Stimulated activated naive B cell treated with anti-CD40 and anti-IgM and Interleukin-4, amounts not matched to agents 10 μg/mL and 1 μg/mL and 100 μg/mL, for 72 hours (primary cell): ENCODE measurements around the gene RALGPS1.

ENCODE experiments used
- ATAC-seq, 2 donors: fragments of 150-1000 bp; cut with Tn5 transposase; replicated peaks; 2 replicates each; pipeline ENCODE4 v1.10.0; 2021; ENCODE audit warnings: moderate library complexity in 1 of 2
- DNase-seq: peaks from one replicate; pipeline ENCODE4 v3.0.0; 2021
- H3K27ac Mint-ChIP-seq: one replicate; pipeline ENCODE4 v1.8.0; 2022; ENCODE audit warnings: mild to moderate bottlenecking, mixed read lengths
- H3K27me3 Mint-ChIP-seq, 2 donors: one replicate each; pipeline ENCODE4 v1.8.0; 2022; ENCODE audit warnings: mixed read lengths in 2 of 2
- H3K36me3 Mint-ChIP-seq, 2 donors: one replicate each; pipeline ENCODE4 v1.8.0; 2022; ENCODE audit warnings: mixed read lengths in 2 of 2, mild to moderate bottlenecking in 1 of 2
- H3K4me1 Mint-ChIP-seq, 2 donors: one replicate each; pipeline ENCODE4 v1.8.0; 2022; ENCODE audit warnings: mixed read lengths in 2 of 2, mild to moderate bottlenecking in 1 of 2
- H3K4me3 Mint-ChIP-seq, 2 donors: one replicate each; pipeline ENCODE4 v1.8.0; 2022; ENCODE audit warnings: mild to moderate bottlenecking in 2 of 2, mixed read lengths in 2 of 2, moderate library complexity in 1 of 2
- H3K9me3 Mint-ChIP-seq, 2 donors: one replicate each; pipeline ENCODE4 v1.8.0; 2022; ENCODE audit warnings: mixed read lengths in 2 of 2, mild to moderate bottlenecking in 1 of 2

Gene RALGPS1

DNA sequence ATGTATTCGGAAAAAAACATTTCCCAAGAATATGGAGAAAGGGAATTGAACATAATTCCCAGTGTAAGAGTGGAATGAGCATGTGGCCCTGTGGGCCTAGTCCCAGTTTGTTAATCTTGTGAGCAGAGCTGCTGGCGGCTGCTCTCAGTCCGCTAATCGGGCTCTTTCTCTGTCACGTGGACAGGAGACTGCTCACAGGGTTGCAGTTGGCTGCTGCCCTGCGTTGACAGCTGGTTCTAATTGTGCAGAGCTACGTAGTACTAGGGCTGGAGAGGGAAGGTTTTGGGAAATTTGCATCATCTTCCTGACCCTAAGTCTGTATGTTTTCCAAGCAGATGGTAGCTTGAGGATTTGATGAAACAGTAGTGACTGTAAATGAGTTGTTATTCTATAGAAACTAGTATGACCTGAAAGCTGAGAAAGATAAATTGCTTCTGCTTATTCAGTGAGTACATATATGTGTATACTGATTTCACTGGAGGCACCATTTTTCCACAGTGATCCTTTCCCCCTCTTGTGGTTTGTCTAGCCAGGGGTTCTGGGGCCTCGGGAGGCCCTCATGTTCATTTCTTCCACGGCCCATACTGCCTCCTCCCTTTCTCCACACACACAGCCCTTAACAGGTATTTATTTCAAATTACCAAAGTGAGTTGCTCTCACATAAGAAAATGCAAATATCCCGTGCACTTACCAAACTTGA is 107.2 kb downstream of the RALGPS1 start:
- Mint-ChIP-seq H3K4me3 (no peak overlapping the region), H3K27me3 (no peaks in the 10 kb centered on the region), H3K4me1 (peaks cover 8 to 12% of the 10 kb centered on the region in 2 donors), H3K9me3 (peaks cover 0 to 2% of the 10 kb centered on the region in 2 donors), H3K36me3 (peaks cover 6 to 15% of the 10 kb centered on the region in 2 donors), H3K27ac (no peak overlapping the region)
- DNase-seq (no peak), ATAC-seq (no peak)

DNA sequence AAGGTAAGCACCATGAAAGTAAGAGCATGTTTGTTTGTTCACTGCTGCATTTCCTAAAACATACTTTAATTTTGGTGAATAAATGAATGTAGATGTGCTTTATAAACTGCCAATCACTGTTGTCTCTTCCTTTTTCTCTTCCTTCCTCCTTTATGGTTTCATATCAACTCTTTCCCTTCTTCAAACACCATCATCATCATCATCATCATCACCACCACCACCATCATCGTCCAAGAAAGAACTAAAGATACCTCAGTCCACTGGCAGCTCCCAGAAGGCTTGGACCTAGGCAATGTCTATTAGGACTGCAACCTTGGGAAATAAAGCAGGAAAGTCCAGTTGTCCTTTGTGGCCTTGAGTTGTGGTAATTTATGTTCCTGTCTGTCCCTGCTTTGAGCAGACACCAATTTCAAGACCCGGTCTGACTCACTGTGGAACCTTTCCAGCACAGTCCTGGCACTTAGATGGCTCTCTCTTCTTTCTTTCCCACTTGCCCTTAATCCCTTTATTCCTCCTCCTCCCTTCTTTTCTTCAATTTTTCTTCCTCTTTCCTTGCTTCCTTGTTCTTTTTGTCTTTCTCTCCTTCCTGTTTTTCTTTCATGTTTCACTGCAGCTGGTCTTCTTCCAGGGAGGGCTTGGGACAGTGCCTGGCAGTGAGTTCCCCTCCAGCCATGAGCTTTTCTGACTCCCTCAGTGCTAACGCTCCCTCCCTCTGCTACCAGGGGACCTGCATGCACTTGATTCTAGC is 108.5 kb downstream of the RALGPS1 start:
- no peaks in the 10 kb centered on the region for H3K27me3 Mint-ChIP-seq
- ATAC-seq: no peak
- no peak overlapping the region for H3K27ac Mint-ChIP-seq

GRCh38 chr9:127025042-127025441 is 110.5 kb downstream of the RALGPS1 start:
- Mint-ChIP-seq H3K4me3 (no peak overlapping the region), H3K36me3 (peaks cover 6 to 15% of the 10 kb centered on the region in 2 donors), H3K9me3 (peaks cover 0 to 2% of the 10 kb centered on the region in 2 donors), H3K4me1 (peaks cover 8 to 12% of the 10 kb centered on the region in 2 donors), H3K27me3 (no peaks in the 10 kb centered on the region), H3K27ac (no peak overlapping the region)
- ATAC-seq (no peak), DNase-seq (no peak)

More for the DNA sequence above, 108.5 kb downstream of the RALGPS1 start:
- H3K4me1 Mint-ChIP-seq: peaks cover 8 to 12% of the 10 kb centered on the region in 2 donors
- H3K36me3 Mint-ChIP-seq: peaks cover 6 to 15% of the 10 kb centered on the region in 2 donors
- peaks cover 0 to 2% of the 10 kb centered on the region in 2 donors for H3K9me3 Mint-ChIP-seq
- H3K4me3 Mint-ChIP-seq: no peak overlapping the region
- no peak for DNase-seq

DNA sequence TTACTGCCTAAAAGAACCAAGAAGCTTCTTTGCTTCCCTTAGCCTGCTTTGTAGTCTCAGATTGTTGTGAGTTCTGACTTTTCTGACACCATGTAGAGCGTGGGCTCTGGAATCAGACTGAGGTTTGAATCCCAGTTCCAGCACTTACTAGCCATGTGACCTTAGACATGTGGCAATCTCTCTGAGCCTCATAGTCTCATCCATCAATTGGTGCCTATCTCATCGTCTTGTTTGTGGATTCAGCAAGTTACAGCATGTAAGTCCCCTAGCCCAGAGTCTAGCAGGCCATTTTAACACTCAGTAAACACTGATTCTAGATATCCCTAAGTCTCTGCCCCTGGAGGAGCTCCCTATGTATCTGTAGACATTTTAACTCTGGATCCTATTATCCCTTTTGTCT is 113.1 kb downstream of the RALGPS1 start:
- no peak overlapping the region for H3K4me3 Mint-ChIP-seq
- H3K4me1 Mint-ChIP-seq: peaks cover 4 to 5% of the 10 kb centered on the region in 2 donors
- DNase-seq: no peak
- ATAC-seq: no peak
- no peak overlapping the region for H3K27ac Mint-ChIP-seq
- no peaks in the 10 kb centered on the region for H3K27me3 Mint-ChIP-seq
- H3K9me3 Mint-ChIP-seq: peaks cover 0 to 2% of the 10 kb centered on the region in 2 donors
- peaks cover 6 to 15% of the 10 kb centered on the region in 2 donors for H3K36me3 Mint-ChIP-seq

- Mint-ChIP-seq H3K27me3 (no peaks in the 10 kb centered on the region), H3K36me3 (peaks cover 2 to 3% of the 10 kb centered on the region in 2 donors), H3K9me3 (no peaks in the 10 kb centered on the region), H3K4me1 (no peaks in the 10 kb centered on the region), H3K4me3 (no peak overlapping the region), H3K27ac (no peak overlapping the region)
- DNase-seq (no peak), ATAC-seq (no peak)
Observed at GRCh38 chr9:127029548-127029947, 115.0 kb downstream of the RALGPS1 start.

GRCh38 chr9:127030814-127031740 is 116.5 kb downstream of the RALGPS1 start:
- no peaks in the 10 kb centered on the region for H3K4me1 Mint-ChIP-seq

DNA sequence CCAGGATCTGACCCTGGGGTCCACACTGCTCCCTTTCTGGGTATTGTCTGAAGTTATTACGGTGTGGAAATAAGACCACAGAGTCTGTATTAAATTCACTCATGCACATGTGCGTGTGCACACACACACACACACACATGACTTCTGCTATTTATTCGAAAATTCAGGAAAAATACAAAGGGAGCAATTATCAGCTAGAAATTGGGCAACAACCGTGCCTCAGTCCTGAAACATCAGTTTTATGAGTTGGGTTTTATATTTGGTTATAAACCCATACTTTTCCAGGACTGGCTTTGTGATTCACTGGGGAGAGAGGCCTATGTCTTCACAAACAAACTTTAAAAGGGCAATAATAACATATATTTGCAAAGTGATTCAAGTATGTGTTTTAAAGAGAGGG is 117.7 kb downstream of the RALGPS1 start:
- no peak overlapping the region for H3K27ac Mint-ChIP-seq
- H3K4me1 Mint-ChIP-seq: no peaks in the 10 kb centered on the region
- H3K9me3 Mint-ChIP-seq: no peaks in the 10 kb centered on the region
- DNase-seq (no peak), ATAC-seq (no peak)
- H3K27me3 Mint-ChIP-seq: no peaks in the 10 kb centered on the region
- H3K36me3 Mint-ChIP-seq: peaks cover 3% of the 10 kb centered on the region in 2 donors
- no peak overlapping the region for H3K4me3 Mint-ChIP-seq

More at GRCh38 chr9:127030814-127031740, 116.5 kb downstream of the RALGPS1 start:
- Mint-ChIP-seq H3K9me3 (no peaks in the 10 kb centered on the region), H3K27ac (no peak overlapping the region), H3K27me3 (no peaks in the 10 kb centered on the region), H3K36me3 (peaks cover 3% of the 10 kb centered on the region in 2 donors), H3K4me3 (no peak overlapping the region)
- no peak for DNase-seq
- no peak for ATAC-seq

DNA sequence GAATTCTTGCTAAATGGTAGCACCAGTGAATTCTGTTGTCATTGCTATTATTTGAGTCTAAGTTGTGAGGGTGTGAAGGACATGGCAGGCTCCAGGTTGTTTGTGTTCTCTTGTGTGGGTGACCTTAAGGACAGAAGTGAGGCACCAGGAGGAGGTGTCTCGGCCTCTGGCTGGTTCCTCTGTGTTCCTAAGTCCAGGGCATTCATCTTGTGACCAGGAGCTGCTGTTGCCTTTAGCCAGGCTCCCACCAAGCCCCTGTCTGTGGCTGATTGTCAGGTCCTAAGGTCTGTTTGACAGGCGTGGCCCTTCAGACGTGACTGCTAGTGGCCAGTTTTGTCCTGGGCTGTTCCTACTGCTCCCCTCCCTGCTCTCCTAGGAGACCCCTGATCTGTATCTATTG is 118.5 kb downstream of the RALGPS1 start:
- no peaks in the 10 kb centered on the region for H3K27me3 Mint-ChIP-seq
- H3K4me3 Mint-ChIP-seq: no peak overlapping the region
- H3K9me3 Mint-ChIP-seq: no peaks in the 10 kb centered on the region
- H3K27ac Mint-ChIP-seq: no peak overlapping the region
- no peak for DNase-seq
- H3K36me3 Mint-ChIP-seq: peaks cover 3% of the 10 kb centered on the region in 2 donors
- ATAC-seq: no peak
- no peaks in the 10 kb centered on the region for H3K4me1 Mint-ChIP-seq

DNA sequence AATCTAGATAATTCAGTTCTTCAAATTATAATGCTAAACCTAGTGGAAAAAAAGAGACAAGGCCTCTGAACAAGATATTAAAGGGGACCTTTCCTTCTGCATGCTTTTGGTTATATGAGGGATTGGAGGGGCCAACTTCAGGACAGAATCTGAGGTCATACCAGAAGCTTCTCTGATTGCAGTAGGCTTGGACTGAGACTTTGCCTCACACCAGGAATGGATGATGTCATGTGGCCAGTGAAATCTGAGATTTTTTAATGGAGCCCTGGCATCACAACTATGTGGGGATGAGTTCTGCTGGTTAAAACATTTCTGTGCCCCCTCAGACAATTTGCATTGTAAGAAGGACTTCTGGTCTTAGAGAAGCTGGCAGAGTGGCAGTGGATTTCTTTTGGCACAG is 119.2 kb downstream of the RALGPS1 start:
- H3K36me3 Mint-ChIP-seq: peaks cover 3% of the 10 kb centered on the region in 2 donors
- H3K4me3 Mint-ChIP-seq: no peak overlapping the region
- ATAC-seq: no peak
- H3K27me3 Mint-ChIP-seq: no peaks in the 10 kb centered on the region
- H3K27ac Mint-ChIP-seq: no peak overlapping the region
- DNase-seq: no peak
- H3K9me3 Mint-ChIP-seq: no peaks in the 10 kb centered on the region
- no peaks in the 10 kb centered on the region for H3K4me1 Mint-ChIP-seq

- ATAC-seq (no peak), DNase-seq (no peak)
- Mint-ChIP-seq H3K27ac (no peak overlapping the region), H3K36me3 (peaks cover 3% of the 10 kb centered on the region in 2 donors), H3K9me3 (no peaks in the 10 kb centered on the region), H3K4me3 (no peak overlapping the region), H3K27me3 (no peaks in the 10 kb centered on the region), H3K4me1 (no peaks in the 10 kb centered on the region)
Observed at GRCh38 chr9:127034691-127035090, 120.1 kb downstream of the RALGPS1 start.

DNA sequence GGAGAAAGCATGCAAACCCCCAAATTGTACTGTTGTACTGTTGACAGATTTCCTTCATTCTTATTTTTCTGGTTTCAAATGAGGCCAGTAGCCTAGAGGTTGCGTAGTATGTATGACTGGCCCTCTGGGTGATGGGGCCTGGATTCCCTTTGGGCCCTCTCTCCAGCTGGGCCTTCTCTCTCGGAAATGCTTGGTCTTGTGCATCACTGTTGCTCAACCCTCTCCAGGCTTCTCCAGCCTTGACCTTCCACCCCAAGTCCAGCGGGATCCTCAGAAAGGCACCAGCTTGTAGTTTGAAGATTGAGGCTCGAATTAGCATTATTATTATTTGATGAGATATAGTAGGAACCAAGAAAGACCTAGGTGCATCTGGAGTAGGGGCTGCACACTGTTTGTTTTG is 120.8 kb downstream of the RALGPS1 start:
- H3K4me1 Mint-ChIP-seq: no peaks in the 10 kb centered on the region
- H3K27me3 Mint-ChIP-seq: no peaks in the 10 kb centered on the region
- ATAC-seq (no peak), DNase-seq (no peak)
- H3K27ac Mint-ChIP-seq: no peak overlapping the region
- H3K9me3 Mint-ChIP-seq: no peaks in the 10 kb centered on the region
- no peak overlapping the region for H3K4me3 Mint-ChIP-seq
- peaks cover 3% of the 10 kb centered on the region in 2 donors for H3K36me3 Mint-ChIP-seq

DNA sequence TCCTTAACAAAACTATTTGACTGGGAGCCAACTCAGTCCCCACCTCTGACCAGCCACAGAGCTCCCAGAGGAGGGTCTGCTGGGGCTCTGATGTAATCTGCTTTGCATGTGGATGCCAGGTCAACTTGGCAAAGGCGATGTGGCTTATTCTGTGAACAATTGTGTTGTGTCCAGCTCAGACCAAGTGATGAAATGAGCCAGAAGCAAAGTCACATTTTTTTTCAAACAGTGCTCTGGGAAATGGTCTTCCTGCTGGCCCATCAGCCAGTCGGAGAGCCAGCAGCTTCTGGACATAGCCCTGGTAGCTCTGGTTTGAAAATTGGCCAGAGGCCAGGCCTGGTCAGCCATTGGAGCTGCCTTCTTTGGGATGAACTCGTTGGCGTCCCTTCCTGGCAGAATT is 121.4 kb downstream of the RALGPS1 start:
- Mint-ChIP-seq H3K4me1 (no peaks in the 10 kb centered on the region), H3K27ac (no peak overlapping the region)

GRCh38 chr9:127036437-127036836 is 121.9 kb downstream of the RALGPS1 start:
- DNase-seq: no peak
- H3K27me3 Mint-ChIP-seq: no peaks in the 10 kb centered on the region
- peaks cover 3% of the 10 kb centered on the region in 2 donors for H3K36me3 Mint-ChIP-seq
- no peak overlapping the region for H3K4me3 Mint-ChIP-seq
- H3K27ac Mint-ChIP-seq: no peak overlapping the region
- no peaks in the 10 kb centered on the region for H3K9me3 Mint-ChIP-seq
- no peak for ATAC-seq
- no peaks in the 10 kb centered on the region for H3K4me1 Mint-ChIP-seq

More for the DNA sequence above, 121.4 kb downstream of the RALGPS1 start:
- Mint-ChIP-seq H3K27me3 (no peaks in the 10 kb centered on the region), H3K4me3 (no peak overlapping the region), H3K9me3 (no peaks in the 10 kb centered on the region), H3K36me3 (peaks cover 3% of the 10 kb centered on the region in 2 donors)
- no peak for ATAC-seq
- no peak for DNase-seq

- ATAC-seq (no peak), DNase-seq (no peak)
- Mint-ChIP-seq H3K27ac (no peak overlapping the region), H3K36me3 (peaks cover 3% of the 10 kb centered on the region in 2 donors), H3K9me3 (no peaks in the 10 kb centered on the region), H3K4me1 (no peaks in the 10 kb centered on the region), H3K4me3 (no peak overlapping the region), H3K27me3 (no peaks in the 10 kb centered on the region)
Observed at GRCh38 chr9:127038531-127038930, 123.9 kb downstream of the RALGPS1 start.
